Progenitor cell of endocrine pancreas (in vitro differentiated cells): ENCODE data around the gene CLDND1. TPM values are rescaled to one million over a fixed set of nuclear protein-coding genes. Genes with fewer than 3 reads are reported as not detected.
"Not testable (repeated sequence)": the region's sequence is repeated elsewhere in the genome, so short reads cannot be mapped to it uniquely, and the experiment has no call there.

Experiments used
- DNase-seq: peaks from one replicate; pipeline ENCODE4 v3.0.0; 2021; ENCODE audit warnings: low spot score; ENCODE audit not compliant: unreplicated experiment
- H3K27ac Mint-ChIP-seq: 2 replicates; pipeline ENCODE4 v1.8.0; 2021; ENCODE audit warnings: mild to moderate bottlenecking, moderate library complexity, mixed read lengths
- H3K27me3 Mint-ChIP-seq: 2 replicates; pipeline ENCODE4 v1.8.0; 2021; ENCODE audit warnings: mixed read lengths
- H3K36me3 Mint-ChIP-seq: 2 replicates; pipeline ENCODE4 v1.8.0; 2022; ENCODE audit warnings: mixed read lengths; ENCODE audit not compliant: insufficient read depth
- H3K4me1 Mint-ChIP-seq: 2 replicates; pipeline ENCODE4 v1.8.0; 2021; ENCODE audit warnings: low read depth, mixed read lengths
- H3K4me3 Mint-ChIP-seq: 2 replicates; pipeline ENCODE4 v1.8.0; 2021; ENCODE audit warnings: low read depth, mild to moderate bottlenecking, moderate library complexity, mixed read lengths
- H3K9me3 Mint-ChIP-seq: 2 replicates; pipeline ENCODE4 v1.8.0; 2021; ENCODE audit warnings: low read depth, mixed read lengths
- CTCF ChIP-seq: fragments of 200-600 bp; sonication (generic); IDR thresholded peaks from one replicate; pipeline ENCODE4 v1.5.0; 2021; ENCODE audit warnings: antibody characterized with exemption, mild to moderate bottlenecking; ENCODE audit not compliant: unreplicated experiment
- total RNA-seq: library from RNA; stranded (reverse); gene quantifications from 2 replicates; pipeline ENCODE4 v1.2.1, GENCODE V29; 2021

The CLDND1 gene
- total RNA-seq, 1 donor from 2014 or later, result 101 TPM

GRCh38 chr3:98564282-98565005 lies 41.7 kb upstream of the CLDND1 start:
- no peak for DNase-seq
- Mint-ChIP-seq H3K9me3 (no peaks in the 10 kb centered on the region), H3K27ac (no peak overlapping the region), H3K4me3 (no peak overlapping the region), H3K27me3 (no peaks in the 10 kb centered on the region), H3K36me3 (no peaks in the 10 kb centered on the region), H3K4me1 (no peaks in the 10 kb centered on the region)
- TF ChIP-seq CTCF, result no peak

- no peaks in the 10 kb centered on the region for H3K4me1 Mint-ChIP-seq
- no peaks in the 10 kb centered on the region for H3K27me3 Mint-ChIP-seq
- no peaks in the 10 kb centered on the region for H3K36me3 Mint-ChIP-seq
- no peak for DNase-seq
- no peak overlapping the region for H3K4me3 Mint-ChIP-seq
- H3K27ac Mint-ChIP-seq, result no peak overlapping the region
- no peak for TF ChIP-seq CTCF
- H3K9me3 Mint-ChIP-seq, result no peaks in the 10 kb centered on the region
Observed at GRCh38 chr3:98563661-98564281, 41.1 kb upstream of the CLDND1 start.

GRCh38 chr3:98561727-98562521 lies 39.2 kb upstream of the CLDND1 start:
- Mint-ChIP-seq H3K4me3 (no peak overlapping the region), H3K27ac (no peak overlapping the region), H3K27me3 (no peaks in the 10 kb centered on the region), H3K9me3 (no peaks in the 10 kb centered on the region), H3K36me3 (no peaks in the 10 kb centered on the region), H3K4me1 (no peaks in the 10 kb centered on the region)
- no peak for TF ChIP-seq CTCF
- DNase-seq, result no peak

GRCh38 chr3:98560911-98561310 lies 38.2 kb upstream of the CLDND1 start:
- Mint-ChIP-seq H3K27ac (no peak overlapping the region), H3K9me3 (no peaks in the 10 kb centered on the region), H3K4me3 (no peak overlapping the region), H3K4me1 (no peaks in the 10 kb centered on the region), H3K36me3 (no peaks in the 10 kb centered on the region), H3K27me3 (no peaks in the 10 kb centered on the region)
- DNase-seq, result no peak
- no peak for TF ChIP-seq CTCF

- H3K27me3 Mint-ChIP-seq, H3K4me1 Mint-ChIP-seq, H3K27ac Mint-ChIP-seq, DNase-seq, H3K36me3 Mint-ChIP-seq, H3K4me3 Mint-ChIP-seq, H3K9me3 Mint-ChIP-seq: not testable (repeated sequence)
Observed at GRCh38 chr3:98559769-98560168, 37.1 kb upstream of the CLDND1 start.
